ENCODE measurements around the gene CRYGB. TPM values are rescaled to one million over a fixed set of nuclear protein-coding genes. Genes with fewer than 3 reads are reported as not detected.

CRYGB gene
- total RNA-seq, 2 experiments from 2014 or later, result not detected

DNA sequence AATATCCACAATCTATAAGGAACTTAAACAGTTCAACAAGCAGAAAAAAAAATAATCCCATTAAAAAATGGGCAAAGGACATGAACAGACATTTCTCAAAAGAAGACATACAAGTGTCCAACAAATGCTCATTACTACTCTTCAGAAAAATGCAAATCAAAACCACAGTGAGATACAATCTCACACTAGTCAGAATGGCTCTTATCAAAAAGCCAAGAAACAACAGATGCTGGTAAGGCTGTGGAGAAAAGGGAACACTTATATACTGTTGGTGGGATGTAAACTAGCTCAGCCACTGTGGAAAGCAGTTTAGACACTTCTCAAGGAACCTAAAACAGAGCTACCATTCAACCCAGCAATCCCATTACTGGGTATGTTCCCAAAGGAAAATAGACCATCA is 7.2 kb upstream of the CRYGB start:
- Mint-ChIP-seq H3K4me3 (no peak overlapping the region), H3K4me1 (ENCODE audit: low read depth) (no peaks in the 10 kb centered on the region), H3K9me3 (peaks cover 7% of the 10 kb centered on the region), H3K27ac (no peak overlapping the region), H3K36me3 (ENCODE audit: low read depth) (no peaks in the 10 kb centered on the region), H3K27me3 (no peaks in the 10 kb centered on the region)
- ChIA-PET CTCF (no interaction called here), POLR2A (no interaction called here)
- no peak for DNase-seq
- TF ChIP-seq, protein P1, sequence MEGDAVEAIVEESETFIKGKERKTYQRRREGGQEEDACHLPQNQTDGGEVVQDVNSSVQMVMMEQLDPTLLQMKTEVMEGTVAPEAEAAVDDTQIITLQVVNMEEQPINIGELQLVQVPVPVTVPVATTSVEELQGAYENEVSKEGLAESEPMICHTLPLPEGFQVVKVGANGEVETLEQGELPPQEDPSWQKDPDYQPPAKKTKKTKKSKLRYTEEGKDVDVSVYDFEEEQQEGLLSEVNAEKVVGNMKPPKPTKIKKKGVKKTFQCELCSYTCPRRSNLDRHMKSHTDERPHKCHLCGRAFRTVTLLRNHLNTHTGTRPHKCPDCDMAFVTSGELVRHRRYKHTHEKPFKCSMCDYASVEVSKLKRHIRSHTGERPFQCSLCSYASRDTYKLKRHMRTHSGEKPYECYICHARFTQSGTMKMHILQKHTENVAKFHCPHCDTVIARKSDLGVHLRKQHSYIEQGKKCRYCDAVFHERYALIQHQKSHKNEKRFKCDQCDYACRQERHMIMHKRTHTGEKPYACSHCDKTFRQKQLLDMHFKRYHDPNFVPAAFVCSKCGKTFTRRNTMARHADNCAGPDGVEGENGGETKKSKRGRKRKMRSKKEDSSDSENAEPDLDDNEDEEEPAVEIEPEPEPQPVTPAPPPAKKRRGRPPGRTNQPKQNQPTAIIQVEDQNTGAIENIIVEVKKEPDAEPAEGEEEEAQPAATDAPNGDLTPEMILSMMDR (IDR thresholded peaks at IDR 0.05), result no peak
- Histone ChIP-seq H3K36me3 (ENCODE audit: insufficient read depth, low read length) (no peaks in the 10 kb centered on the region), H3K27ac (ENCODE audit: low read depth in 1 of 2, low read length in 2 of 2) (no peak overlapping the region), H3K9me3 (ENCODE audit: control insufficient read depth in 1 of 2, insufficient read depth in 1 of 2, low read length in 2 of 2) (no peaks in the 10 kb centered on the region), H3K4me3 (ENCODE audit: low read length) (no peak overlapping the region), H3K27me3 (ENCODE audit: control insufficient read depth in 1 of 2, insufficient read depth in 2 of 2, low read length in 2 of 2) (peaks cover 0 to 3% of the 10 kb centered on the region in 2 experiments), H3K4me1 (ENCODE audit: insufficient read depth, low read length) (no peaks in the 10 kb centered on the region)
- no peak for ATAC-seq (ENCODE audit: poor library complexity)
- intact Hi-C loops (cut with DNase I, micrococcal nuclease), result no loop called here

DNA sequence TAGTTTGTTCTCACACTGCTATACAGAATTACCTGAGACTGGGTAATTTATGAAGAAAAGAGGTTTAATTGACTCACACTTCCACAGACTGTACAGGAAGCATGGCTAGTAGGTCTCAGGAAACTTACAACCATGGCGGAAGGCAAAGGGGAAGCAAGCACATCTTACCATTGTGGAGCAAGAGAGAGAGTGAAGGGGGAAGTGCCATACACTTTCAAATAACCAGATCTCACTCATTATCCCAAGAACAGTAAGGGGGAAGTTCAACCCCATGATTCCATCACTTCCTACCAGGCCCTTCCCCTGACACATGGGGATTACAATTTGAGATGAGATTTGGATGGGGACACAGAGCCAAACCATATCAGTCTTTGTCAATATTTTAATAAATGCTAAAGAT is 5.0 kb upstream of the CRYGB start:
- TF ChIP-seq, protein P1 (IDR thresholded peaks at IDR 0.05), result no peak
- H3K4me3 Mint-ChIP-seq, result no peak overlapping the region
- Histone ChIP-seq H3K27me3 (ENCODE audit: control insufficient read depth in 1 of 2, insufficient read depth in 2 of 2, low read length in 2 of 2) (no peaks in the 10 kb centered on the region), H3K36me3 (ENCODE audit: insufficient read depth, low read length) (no peaks in the 10 kb centered on the region), H3K27ac (ENCODE audit: low read depth in 1 of 2, low read length in 2 of 2) (no peak overlapping the region), H3K4me1 (ENCODE audit: insufficient read depth, low read length) (no peaks in the 10 kb centered on the region), H3K4me3 (ENCODE audit: low read length) (no peak overlapping the region), H3K9me3 (ENCODE audit: control insufficient read depth in 1 of 2, insufficient read depth in 1 of 2, low read length in 2 of 2) (no peaks in the 10 kb centered on the region)
- no peaks in the 10 kb centered on the region for H3K4me1 Mint-ChIP-seq (ENCODE audit: low read depth)
- H3K9me3 Mint-ChIP-seq, result peaks cover 7% of the 10 kb centered on the region
- no peak overlapping the region for H3K27ac Mint-ChIP-seq
- DNase-seq, result no peak
- no peak for ATAC-seq (ENCODE audit: poor library complexity)
- intact Hi-C loops (cut with DNase I, micrococcal nuclease), result no loop called here
- no peaks in the 10 kb centered on the region for H3K36me3 Mint-ChIP-seq (ENCODE audit: low read depth)
- no peaks in the 10 kb centered on the region for H3K27me3 Mint-ChIP-seq
- ChIA-PET CTCF (no interaction called here), POLR2A (no interaction called here)

DNA sequence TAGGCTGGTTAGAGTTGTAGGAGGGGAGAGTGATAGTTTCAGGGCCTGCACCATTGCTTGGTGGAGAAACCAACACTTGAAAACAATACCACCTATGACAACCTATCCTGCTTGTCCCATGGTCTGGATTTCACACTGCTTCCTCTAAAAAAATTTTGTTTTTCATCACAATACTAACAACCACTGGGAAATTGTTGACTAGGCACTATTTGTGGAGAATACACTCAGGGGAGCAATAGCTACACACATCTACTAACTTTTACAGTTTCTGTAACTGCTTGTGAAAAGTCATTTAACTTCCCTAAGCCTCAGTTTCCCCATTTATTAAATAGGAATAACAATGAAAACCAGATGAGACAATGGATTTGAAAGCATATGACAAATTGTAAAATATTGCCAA is 4.1 kb upstream of the CRYGB start:
- peaks cover 7% of the 10 kb centered on the region for H3K9me3 Mint-ChIP-seq
- TF ChIP-seq, protein P1 (IDR thresholded peaks at IDR 0.05), result no peak
- no peaks in the 10 kb centered on the region for H3K36me3 Mint-ChIP-seq (ENCODE audit: low read depth)
- no peaks in the 10 kb centered on the region for H3K4me1 ChIP-seq (ENCODE audit: insufficient read depth, low read length)
- no peak overlapping the region for H3K27ac Mint-ChIP-seq
- no peak overlapping the region for H3K4me3 ChIP-seq (ENCODE audit: low read length)
- no peaks in the 10 kb centered on the region for H3K4me1 Mint-ChIP-seq (ENCODE audit: low read depth)
- H3K27me3 Mint-ChIP-seq, result no peaks in the 10 kb centered on the region
- ATAC-seq (ENCODE audit: poor library complexity), result no peak
- H3K4me3 Mint-ChIP-seq, result no peak overlapping the region
- no peaks in the 10 kb centered on the region for H3K36me3 ChIP-seq (ENCODE audit: insufficient read depth, low read length)
- no peaks in the 10 kb centered on the region for H3K9me3 ChIP-seq (ENCODE audit: control insufficient read depth in 1 of 2, insufficient read depth in 1 of 2, low read length in 2 of 2)
- intact Hi-C loops (cut with DNase I, micrococcal nuclease), result no loop called here
- no peaks in the 10 kb centered on the region for H3K27me3 ChIP-seq (ENCODE audit: control insufficient read depth in 1 of 2, insufficient read depth in 2 of 2, low read length in 2 of 2)
- POLR2A ChIA-PET, result no interaction called here
- no peak overlapping the region for H3K27ac ChIP-seq (ENCODE audit: low read depth in 1 of 2, low read length in 2 of 2)
- CTCF ChIA-PET, result no interaction called here
- DNase-seq, result no peak
